HG03175 (cell line): ENCODE data around the gene POLD2.
"Not testable (repeated sequence)": the region's sequence is repeated elsewhere in the genome, so short reads cannot be mapped to it uniquely, and the experiment has no call there.

Source experiments
- ATAC-seq: cut with Tn5 transposase; IDR thresholded peaks from one replicate; pipeline ENCODE4 v1.9.1; 2021; ENCODE audit warnings: mild to moderate bottlenecking, moderate library complexity; ENCODE audit not compliant: unreplicated experiment

Gene POLD2

DNA sequence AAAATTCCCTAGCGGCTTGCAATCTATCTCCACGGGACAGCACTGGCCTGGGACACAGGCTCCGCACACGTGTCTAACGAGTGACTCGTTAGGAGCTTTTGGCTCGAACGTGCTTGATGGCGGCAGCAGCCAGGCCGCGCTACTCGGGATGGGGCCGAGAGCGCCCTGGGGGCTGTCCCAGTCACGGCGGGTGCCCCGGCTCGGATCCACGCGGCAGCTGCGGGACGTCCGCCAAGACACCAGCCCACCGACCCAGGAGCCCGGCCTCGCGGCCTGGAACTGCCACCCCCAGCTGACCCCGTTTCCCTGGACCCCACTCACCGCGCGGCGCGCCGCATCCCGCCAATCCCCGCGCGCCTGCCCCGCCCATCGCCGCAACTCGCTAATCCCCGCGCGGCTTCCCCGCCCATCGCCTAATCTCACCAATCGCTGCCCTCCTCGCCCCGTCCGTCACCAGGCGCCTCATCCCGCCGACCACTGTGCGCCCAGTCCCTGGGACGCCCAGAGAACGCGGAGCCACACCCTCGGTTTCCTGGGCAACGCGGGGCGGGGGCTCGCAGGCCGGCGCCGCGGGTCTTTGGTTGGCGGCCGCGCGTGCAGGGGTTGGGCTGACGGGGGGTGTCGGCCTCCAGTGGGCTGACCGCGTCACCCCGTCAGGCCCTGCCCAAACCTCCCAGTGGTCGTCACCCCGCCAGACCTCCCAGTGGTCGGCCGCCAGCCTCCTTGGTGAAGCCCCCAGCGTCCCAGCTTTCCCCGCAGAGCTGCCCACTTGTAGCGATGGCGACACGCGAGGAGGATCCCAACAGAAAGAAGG lies at the start of gene POLD2:
POLD2 (minus strand) TSS at position 359 of the 814 bp plus-strand sequence. CDS start 1,495 bp downstream, outside the sequence.
- peak; percentile 99 for ATAC-seq

DNA sequence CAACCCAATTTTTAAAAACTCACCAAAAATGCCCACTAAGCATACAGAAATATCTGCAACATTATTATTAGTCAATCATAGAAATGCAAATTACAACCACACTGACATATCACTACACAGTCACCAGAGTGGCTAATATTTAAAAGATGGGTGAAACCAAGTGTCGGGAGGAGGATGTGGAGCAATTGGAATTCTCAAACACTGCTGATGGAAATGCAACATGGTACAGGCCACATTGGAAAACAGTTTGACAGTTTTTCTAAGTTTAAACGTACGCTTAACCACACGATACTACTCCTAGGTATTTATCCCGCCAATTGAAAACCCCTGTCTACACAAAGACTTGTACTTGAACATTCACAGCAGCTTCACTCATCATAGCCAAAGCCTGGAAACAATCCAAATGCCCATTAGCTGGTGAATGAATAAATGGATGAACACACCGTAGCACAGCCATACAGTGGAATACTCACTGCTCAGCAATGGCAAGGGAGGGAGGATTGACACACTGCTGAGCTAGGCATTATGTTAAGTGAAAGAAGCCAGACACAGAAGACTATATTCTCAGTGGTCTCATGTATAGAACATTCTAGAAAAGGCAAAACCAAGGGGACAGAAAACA lies 49.6 kb upstream of the POLD2 start:
- ATAC-seq: no peak

DNA sequence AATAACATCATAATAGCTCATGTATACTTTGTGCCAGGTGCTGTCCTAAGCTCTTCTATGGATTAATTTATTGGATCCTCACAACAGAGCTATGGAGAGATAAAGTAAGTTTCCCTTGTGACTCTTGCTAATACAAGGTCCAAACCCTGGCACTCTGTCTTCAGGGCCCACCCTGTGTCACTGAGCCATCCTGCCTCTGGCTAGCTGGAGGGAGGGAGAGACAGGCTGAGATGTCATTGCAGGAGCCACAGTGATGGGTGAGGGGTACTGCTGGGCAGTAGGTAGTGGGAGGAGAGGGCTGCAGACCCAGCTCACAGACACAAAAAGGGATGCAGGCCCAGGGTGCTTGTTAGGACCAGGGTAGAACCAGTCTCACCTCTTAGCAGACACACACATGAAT lies 49.0 kb upstream of the POLD2 start:
- no peak for ATAC-seq

DNA sequence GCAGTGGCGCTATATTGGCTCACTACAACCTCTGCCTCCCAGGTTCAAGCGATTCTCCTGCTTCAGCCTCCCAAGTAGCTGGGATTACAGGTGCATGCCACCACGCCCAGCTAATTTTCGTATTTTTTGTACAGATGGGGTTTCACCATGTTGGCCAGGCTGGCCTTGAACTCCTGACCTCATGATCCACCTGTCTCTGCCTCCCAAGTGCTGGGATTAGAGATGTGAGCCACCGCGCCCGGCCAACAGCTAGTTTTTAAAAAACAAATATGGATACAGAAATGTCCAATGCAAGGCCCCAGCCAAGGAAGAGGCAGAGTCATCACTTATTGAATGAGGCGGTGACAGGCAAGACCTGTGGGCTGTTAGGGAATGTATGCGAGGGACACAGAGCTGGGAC lies 48.6 kb upstream of the POLD2 start:
- ATAC-seq: not testable (repeated sequence)

DNA sequence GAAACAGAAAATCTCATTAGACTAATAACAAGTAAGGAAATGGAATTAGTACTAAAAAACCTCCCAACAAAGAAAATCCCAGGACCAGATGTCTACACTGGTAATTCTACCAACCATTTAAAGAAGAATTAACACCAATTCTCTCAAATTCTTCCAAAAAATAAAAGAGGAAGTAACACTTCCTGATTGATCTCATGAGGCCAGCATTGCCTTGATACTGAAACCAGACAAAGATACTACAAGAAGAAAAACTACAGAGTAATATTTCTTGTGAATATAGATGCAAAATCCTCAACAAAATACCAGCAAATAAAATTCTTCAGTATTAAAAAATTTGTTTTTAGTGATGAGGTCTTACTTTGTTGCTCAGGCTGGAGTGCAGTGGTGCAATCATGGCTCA lies 44.6 kb upstream of the POLD2 start:
- no peak for ATAC-seq

DNA sequence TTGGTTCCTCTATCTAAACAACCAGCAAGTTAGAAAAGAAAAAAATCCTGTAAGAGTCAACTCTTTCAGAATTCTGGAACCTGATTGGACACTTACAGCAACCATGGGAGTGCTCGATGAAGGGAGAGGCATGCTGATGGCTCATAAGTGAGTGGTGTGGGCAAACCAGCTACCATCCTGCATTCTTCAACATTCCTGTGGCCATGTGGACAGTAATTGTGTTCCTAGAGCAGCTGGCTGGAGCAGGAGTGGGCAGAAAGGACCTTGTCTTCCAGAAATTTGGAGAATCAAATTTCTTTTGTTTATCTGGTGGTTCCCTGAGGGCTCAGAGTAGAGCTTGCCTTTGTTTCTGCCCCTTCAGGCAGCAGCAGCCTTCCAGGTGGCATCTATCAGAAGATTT lies 40.2 kb upstream of the POLD2 start:
- no peak for ATAC-seq

DNA sequence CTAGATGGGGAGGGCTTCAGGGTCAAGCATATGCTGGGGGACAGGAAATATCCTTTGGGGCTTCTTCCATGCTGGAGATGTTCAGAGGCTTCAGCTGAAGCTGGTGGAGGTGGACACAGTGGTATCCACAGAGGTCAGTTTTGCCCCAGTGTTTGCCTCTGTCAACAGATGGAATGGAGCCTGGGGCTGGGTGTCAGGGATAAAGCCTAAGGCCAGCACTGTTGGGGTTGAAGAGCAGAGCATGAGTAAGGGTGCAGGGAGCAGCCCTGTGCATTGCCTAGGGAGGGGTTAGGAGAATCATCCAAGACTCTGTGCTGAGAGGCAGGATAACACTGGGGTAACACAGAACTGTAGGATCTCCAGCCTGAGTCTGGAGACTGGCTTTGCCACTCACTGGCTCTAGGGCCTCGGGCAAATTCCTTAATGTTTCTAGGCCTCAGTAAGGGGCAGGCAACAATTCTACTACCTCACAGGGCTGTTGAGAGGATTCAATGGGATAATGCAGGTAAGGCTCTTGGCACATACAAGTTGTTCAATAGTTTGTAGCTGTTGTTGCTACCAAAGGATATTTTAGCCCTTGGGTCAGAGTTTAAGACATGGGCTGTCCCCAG lies 39.5 kb upstream of the POLD2 start:
- ATAC-seq: no peak

DNA sequence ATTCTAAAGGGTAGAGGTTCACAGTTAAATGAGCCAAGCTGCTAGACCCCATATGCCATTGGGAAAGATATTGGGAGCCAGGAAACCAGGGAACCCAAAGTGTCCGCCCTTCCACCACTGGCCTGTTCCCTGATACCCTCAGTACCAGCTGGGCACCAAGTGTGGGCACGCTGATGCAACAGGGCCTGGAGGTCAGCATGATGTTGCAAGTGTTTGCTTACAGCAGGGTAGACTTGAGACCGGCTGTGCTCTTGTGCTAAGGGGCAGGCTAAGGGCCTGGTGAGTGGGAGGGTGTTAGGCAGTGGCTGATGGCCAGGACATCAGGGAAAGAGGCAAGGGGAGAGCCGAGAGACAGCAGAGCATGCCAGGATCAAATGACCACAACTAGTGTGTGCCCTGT lies 38.8 kb upstream of the POLD2 start:
- no peak for ATAC-seq

DNA sequence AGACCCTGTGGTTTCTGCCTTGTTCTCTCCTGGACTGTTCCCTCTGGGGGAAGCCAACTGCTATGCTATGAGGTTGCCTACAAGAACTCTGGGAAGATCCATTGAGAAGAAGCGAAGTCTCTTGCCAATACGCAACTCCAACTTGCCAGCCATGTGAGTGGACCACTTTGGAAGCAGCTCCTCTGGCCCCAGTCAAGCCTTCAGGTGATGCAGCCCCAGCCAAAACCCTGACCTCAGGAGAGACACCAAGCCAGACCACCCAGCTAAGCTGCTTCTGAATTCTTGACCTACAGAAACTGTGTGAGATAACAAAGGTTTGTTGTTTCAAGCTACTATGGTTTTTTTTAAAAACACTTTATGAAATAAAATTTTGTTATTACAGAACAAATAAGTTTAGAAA lies 38.0 kb upstream of the POLD2 start:
- no peak for ATAC-seq

DNA sequence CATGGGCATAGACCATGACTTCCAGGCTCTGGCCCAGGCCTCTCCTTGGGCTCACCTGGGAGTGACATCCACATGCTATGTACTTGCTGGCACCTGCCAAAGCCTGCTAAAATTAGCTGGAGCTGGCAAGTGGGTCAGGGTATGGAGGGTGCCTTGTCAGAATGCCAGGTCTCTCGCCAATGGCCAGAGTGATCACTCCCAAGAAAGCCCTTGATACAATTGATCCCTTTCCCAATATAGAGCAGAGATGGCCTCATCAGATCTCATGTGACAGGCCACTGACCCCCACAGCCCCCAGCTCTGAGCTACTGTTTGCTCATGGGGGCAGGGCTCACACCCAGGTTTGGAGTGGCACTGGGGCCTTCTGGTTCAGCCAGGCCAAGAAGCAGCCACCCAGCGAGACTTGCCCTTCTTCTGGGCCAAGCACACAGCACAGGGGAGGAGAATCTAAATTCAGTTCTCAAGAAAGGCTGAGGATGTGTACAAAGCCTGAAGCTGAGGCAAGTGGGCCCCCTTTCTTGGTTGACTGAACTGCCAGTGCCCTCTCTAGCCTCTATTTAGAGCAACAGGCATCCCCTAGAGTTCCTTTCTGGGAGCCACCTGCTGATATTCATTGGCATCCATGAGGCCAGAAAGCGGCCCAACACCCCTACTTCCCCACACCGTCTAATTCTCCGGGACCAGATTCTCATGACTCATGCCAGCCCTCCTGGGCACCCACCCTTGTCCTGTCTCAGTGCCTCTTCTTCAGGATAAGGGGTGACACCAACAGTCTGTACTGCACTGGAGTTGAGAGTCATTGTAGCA lies 36.7 kb upstream of the POLD2 start:
- no peak for ATAC-seq

DNA sequence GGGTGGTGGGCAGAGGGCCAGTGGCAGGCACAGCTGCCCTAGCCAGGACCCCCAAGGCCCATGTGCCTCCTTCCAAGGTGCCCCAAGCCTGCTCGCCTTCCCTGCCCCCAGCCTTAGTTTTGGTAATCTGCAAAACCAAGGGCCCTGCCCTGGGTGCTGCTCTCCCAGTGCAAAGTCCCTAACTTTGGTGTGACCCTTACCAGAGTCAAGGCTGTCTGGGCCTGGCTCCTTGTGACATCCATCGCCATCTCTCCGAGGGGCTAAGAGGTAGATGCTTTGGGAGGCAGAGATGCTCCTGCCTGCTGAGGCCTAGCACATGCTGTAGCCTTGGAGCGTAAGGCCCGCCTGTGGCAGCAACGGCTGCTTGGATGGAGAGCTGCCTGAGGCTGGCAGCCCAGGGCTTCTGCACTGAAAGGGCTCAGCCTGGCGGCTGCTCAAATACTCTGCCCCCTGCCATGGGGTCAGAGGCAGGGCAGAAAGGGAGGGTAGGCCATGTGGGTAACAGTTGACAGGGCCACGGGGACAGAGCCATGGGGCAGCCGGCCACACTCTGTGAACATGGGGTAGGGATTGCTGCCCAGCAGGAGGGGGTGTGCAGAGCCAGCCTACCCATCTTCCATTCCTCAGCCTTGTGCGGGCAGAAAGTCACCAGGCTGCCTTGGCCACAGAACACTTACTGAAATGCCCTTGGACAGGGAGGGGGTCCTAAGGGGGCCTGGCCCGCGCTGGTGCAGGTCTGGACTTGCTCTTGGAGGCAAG lies 35.7 kb upstream of the POLD2 start:
- ATAC-seq: no peak

DNA sequence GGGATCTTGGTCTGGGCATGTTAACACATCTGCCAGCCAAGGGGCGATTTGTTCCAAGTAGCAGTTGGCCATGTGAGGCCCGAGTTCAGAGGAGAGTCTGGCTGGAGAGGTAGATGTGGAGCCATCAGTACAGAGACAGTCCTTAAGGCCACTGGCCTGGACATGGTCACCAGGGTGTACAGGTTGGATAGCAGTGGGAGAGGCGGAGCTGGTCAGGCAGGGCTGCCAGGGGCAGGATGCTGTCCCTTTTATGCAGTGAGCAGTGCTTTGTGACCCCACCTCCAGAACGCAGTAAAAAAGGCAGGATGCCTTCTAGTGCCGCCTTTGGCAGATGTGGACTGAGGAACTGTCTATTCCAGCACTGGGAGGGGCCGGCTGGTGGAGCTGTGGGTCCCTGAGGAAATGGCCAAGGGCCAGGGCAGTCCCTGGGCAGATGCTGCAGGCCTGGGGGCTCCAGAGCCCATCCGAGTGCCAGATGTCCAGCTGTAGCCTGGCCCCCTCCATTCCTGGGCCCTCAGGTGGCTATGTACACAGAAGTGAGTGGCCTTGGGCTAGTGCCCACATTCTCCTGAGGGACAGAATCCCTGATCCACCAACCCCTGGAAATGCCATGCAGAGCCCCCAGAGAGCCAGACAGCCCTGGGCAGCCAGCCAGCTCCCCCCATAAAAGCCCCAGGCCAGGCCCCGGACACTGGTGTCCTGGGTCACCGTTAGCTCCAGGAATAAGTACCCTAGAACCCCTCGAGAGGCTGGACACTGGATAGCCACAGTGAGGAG lies 34.9 kb upstream of the POLD2 start:
- no peak for ATAC-seq

DNA sequence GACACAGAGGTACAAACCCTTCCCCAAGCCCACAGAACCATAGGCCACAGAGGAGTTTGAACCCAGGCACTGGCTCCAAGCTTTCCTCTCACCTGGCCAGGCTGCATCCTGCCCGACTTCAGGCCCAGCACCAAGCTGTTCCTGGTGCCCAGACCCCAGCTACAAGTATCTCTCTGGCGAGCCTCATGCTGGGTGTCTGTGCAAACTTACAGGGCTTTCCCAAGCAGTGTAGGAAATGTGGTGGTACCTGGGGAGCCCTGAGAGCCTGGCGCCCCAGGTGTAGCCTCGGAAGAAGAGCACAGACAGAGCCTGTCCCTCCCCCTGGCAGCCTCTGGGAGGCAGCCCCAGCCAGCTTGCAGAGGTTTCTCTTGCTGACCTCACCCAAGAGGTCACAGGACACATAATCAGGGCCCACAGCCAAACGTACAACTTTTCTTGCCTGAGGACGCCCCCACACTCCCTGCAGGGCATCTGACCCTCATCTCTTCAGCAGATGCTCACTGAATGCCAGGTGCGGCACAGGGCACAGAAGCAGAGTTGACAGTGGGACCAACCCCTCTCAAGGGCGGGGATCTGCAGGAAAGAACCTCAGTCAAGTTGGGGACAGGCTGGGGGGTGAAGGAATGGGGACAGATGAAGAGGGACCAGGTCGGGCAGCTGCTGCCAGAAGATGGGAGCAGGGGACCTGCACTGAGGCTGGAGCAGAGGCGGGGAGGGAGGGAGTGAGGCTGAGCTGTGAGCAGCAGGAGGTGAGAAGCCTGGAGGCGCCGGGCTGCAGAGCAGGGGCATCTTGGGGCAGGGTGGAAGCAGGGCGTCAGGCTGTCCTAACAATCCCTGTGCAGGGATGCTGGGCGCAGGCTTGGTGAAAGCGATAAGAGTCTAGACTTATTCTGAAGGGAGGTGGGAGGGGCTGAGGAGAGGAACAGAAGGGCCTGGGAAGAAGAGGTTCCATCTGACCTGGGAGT lies 34.0 kb upstream of the POLD2 start:
- ATAC-seq: no peak

DNA sequence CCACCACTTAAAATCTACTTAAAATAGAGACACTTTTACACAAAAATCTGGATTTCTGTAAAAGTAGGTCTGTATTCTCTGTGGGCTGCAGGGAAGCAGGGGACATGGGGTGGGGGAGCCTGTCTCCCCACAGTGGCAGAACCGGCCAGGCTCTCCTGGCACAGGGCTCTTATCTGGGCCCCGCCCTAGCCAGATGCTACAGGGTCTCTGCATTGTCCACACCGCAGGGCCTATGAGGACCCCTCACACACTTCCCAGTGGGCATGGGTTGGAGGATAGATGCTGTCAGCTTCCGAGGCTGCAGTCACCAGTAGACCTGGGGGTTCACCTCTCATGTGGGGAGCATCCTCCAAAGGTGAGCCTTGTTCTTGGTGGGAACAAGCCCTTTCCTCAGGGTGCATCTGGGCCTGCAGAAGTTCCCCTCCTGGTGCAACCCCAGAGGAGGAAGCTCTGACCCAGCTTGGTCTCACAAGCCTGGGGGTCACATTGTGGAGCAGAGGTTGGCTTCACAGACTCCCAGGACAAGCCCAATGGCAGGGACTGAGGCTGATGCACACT lies 33.2 kb upstream of the POLD2 start:
- ATAC-seq: no peak

DNA sequence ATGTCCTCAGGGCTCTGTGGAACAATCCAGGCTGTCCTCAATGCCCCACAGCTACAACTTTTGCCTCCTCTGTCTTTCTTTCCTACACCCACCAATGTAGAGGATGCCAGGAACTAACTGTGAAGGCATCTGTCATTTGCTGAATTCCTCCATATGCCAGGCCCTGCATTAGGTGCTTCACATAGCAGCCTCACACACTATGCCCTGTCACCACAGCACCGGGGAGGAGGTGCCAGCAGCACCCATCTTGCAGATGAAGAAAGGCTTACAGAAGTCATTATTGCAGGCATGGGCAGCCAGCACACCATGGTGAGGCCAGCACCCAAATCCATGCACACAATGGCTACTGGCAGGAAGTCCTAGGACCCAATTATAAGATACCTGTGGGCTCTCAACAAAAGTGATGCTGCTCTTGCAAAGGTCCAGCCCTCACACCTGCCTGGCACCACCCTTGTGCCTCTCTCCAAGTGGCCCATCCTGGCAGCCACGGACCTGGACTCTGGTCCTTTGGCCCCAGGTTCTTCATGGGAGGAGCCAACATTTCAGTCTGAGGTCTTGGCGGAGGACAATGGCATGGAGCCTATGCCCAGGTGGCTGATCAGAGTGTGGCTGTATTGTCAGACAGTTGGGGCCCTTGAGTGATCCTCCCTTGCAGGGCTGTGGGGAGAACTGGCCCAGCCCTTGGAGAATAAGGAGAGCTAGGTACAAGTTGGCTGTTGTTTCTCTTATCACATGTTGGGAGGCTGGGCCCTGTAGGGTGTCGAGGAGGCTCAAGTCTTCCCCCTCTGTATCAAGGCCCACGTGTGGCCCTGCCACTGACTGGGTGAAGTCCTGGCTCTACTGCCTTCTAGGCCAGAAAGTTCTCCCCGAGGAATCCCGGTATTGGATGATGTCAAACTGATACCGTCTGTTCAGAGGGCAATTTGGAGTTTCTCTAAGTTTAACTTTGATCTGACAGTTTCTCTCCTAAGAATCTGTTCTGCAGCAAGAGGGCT lies 32.1 kb upstream of the POLD2 start:
- ATAC-seq: no peak

DNA sequence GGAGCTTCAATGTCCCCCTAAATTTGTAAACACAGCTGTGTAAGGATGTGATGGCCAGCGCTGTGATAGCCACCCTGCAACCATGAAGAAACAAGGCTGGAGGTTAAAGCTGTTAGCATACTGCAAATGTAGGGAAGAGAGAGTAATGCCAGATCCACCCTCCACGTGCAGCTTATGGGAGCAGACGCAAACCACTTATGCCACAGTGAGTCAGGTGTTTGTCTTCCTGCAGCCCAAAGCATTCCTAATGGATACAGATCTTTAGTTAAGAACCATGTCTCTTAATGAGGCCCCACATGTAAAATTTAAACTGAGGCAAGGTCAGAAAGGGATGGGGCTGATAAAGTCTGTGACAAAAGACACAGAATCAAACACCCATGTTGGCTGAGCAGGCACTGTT lies 31.4 kb upstream of the POLD2 start:
- no peak for ATAC-seq

DNA sequence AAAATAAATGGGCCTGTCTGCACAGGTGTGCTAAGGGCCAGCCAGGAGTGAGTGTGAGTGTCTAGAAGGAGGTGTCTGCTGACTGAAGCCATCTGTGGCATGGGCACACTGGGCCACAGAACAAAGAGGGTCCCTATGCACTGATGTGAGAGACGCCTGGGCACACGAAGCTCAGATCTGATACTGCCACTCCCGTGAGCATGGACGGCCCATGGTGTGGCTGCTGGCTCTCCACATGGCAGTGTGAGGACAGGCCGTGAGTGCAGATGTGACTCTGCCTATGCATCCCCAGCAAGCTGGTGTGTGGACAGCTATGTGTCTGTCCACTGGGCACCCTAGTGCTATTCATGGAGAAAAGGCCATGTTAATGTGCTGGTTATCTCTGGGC lies 30.6 kb upstream of the POLD2 start:
- ATAC-seq: no peak
